DLD1 (cell line): ENCODE data around the gene LYSMD4.

Experiments
- in situ Hi-C: cut with HindIII; loops from 2 replicates; pipeline ENCODE4 v1.10.0; 2017; ENCODE audit warnings: low sequenced_read_pairs

LYSMD4 gene

DNA sequence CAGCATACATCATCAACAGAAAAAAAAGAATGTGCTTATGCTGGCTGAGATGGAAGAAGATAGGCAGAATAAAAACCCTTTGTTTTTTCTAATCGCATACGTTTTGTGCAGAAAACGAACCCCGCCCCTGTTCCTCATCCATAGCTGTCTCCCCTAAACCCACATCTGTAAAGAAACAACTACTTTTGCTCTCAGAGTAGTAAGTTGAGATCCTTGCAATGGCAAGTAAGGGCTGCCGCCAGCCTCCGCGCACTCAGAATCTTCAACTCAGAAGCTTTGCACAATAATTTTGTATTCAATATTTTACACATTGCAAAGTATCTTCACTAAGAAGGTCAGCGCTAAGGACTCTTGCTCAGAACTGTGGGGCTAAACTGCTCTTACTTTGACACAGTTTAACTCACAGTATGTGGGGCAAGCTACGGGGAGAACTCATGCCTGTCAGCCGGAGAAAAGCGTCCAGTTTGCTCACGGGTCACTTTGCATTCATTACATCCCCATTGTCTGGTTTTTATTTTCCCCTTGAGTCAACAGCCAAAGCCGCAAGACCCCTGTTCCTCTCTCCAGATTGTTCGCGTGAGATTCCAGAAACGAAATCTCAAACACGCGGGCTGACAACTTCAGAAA, 1.0 kb downstream of the LYSMD4 start:
- in situ Hi-C loops: no loop called here

DNA sequence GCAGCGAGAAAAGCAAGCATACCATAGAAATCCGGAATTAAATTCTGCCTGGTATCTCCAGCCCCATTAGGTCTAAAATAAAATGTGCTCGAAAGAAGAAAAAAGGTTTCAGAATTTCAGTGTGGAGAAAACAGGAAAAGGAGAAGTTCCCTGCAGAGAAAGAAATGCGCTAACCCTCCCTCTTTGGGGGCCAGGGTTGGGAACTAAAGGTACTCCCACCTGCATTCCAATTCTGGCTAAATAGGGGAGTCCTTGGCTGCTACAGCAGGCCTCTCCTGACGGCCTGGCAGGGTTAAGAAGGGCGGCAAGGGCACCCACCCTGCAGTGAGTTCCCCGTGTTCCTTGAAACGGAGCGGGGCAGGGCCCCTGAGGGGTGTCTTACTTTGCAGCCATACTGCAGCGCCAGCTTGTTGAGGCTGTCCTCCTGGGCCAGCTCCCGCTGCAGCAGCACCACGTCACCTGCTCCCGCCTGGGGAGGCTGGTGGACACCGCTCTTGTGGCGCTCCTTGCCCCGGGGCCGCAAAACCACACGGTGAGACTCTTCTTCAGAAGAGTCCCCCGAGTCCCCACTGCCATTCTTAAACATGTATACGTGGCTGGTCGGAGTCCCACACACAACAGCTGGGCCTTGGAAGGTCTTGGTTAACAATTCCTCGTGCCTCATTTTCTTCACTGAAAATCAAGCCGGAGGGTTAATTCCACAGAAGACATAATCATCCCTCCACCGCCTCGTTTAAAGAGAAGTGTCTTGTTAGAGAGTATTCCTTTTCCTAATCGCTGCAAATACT, 1.7 kb downstream of the LYSMD4 start:
- in situ Hi-C loops: no loop called here

DNA sequence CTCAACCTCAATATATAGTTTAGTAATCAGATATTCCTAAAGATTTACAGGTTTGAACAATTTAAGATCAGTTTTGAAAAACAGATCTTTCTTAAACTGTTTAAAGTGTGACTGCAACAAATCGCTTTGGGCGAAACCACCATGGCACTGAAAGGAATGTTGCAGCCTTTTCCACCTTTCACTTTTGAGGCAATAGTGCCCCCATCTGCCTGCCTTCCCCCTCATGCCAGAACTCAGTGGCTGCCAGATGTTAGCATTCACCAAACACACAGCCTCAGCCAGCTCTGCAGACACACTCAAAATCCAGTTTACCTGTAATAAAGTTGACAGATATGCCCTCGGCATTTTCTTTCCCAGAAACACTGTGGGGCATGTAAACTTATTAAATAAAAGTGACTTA, 3.3 kb downstream of the LYSMD4 start:
- in situ Hi-C loops: no loop called here

DNA sequence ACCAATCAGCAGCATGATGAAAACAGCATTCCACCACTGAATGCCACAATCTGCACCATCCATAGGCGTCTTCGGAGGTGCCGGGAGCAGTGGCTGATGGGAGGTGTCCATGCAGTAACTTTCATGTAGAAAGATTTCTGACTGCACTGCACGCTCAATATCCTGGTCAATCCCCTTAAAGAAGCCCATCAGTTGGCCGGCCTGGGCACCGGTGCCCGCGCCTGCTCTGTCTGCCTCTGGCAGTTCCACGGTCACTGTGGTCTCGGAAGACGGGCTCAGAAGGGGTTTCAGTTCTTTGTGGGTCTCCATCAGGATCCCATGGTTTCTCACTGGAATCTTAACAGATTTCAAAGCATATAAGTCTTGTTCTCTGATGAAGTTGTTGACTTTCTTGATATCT, 3.9 kb downstream of the LYSMD4 start:
- in situ Hi-C loops: no loop called here

DNA sequence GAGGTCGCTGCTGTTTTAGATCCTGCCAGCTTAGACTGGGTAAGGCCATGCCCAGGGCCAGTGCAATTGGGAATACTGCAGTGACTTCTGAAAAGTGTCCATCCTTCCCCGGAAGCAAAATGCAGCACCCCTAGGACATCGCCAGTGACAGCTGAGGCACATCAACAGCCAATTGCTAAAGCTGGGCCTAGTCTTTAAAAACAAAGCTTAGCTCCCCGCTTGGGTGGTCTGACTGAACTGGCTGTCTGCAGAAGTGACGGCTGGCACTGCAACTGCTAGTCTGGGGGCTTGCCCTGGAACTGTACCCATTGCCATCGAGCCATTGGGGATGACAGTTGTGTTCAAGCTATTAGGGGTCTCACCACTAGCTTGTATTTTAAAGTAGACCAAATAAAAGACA, 4.3 kb downstream of the LYSMD4 start:
- in situ Hi-C loops: no loop called here

DNA sequence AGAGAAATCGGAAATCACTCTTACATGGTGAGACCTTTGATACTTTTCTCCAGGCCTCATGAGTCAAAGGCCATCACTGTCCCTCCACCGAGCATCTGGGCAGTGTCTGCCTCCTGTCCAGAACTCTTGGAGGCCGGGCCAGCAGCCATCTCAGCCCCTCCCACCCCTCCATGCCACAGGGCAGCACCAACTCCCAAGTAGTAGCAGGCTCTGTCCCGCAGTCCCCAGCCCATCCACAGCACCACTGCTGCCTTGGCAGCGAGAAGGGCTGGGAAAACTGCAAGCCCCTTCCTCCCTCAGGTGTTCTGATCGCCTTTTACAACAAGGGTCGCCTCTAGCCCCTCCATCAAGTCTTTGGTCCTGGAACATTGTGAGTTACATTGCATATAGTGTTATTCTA, 5.5 kb downstream of the LYSMD4 start:
- in situ Hi-C loops: no loop called here

DNA sequence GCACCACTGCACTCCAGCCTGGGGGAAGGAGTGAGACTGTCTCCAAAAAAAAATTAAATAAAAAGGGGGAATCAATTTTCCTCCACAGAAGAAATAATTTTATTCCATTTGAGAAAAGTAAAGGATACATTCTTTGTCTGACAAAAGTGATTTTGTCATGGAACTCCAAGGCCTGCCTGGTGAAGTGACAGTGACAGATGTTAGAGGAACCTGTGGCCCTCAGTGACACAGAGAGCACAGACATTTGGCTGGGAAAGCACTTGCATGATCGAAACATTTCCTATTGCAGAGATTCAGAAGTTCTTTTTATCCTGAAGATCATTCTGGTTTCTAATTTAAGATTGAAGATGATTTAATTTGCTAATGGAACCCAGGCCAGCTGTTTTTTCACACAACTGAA, 5.9 kb downstream of the LYSMD4 start:
- in situ Hi-C loops: no loop called here

DNA sequence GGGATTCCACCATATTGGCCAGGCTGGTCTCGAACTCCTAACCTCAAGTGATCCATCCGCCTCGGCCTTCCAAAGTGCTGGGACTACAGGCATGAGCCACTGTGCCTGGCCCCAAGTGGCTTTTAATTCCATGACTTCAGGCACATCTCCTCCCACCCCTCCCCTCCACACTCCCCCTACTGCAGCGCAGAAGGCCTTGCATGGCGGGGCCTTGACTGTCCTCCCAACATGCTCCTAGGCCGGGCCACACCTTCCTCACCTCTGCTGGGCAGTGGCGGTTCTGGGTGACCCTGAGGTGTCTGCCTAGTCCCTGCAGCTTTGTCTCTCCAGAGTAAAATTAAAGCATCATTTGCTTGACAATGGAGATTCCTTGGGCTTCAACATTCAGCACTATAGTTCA, 6.9 kb downstream of the LYSMD4 start:
- in situ Hi-C loops: no loop called here

DNA sequence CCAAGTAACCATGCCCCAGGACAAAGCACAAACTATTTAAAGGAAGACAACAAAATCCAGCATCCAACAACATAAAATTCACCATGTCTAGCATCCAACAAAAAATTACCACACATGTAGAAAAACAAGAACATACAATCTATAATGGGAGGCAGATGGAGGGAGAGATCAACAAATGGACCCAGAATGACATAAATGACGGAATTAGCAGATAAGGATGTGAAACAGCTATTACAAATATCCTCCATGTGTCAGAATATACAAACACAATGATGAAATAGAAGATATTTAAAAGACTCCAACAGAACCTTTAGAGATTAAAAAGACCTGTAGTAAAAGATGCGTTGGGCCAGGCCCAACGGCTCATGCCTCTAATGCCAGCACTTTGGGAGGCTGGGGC, 10.8 kb downstream of the LYSMD4 start:
- in situ Hi-C loops: no loop called here

DNA sequence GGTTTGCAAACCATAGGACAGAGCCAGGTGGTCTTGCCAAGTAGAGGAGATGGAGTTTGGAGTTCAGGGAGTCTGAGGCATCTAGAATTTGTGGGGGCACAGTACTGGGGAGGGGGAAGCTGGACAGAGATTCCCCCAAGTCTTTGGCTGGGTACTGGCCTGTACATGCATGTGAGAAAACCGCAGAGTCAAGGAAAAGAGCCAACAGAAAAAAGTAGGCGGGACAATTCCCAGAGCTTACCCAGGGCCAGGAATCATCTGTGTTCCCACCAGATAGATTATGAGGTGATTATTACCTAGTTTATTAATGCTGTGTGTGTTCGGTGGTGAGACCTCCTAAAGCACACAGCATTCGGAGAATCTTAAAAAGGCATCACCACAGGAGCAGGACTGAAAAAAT, 11.3 kb downstream of the LYSMD4 start:
- in situ Hi-C loops: no loop called here

DNA sequence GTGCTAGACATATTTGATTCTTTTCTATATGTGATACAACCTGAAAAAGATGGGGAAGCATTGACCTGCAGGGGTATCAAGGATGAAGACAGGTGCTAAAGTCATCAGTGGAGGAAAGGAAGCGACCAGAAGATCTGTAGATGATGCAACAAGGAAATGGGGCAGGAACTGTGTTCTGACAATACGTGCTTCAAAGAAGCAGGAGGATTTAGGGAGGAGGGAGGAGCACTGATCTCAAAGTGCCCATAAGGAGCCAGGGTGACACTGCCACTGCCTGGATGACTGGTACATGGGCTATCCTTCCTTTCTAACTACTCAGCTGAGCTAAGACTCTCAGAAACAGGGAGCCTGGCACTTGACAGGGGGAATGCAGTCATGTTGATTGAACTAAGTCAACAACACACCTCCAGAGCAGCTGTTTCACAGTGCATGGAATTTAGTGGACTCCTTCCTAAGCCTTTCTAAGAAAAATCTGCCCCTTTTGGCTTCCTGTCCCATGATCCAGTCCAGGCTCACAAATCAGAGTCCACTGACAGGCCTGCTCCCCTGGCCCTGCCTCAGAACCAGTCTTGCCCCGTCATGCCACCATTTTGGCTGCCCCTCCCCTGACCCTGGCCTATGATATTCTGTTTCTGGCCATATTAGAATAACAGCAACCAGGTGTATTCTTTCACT, 12.0 kb downstream of the LYSMD4 start:
- in situ Hi-C loops: no loop called here

DNA sequence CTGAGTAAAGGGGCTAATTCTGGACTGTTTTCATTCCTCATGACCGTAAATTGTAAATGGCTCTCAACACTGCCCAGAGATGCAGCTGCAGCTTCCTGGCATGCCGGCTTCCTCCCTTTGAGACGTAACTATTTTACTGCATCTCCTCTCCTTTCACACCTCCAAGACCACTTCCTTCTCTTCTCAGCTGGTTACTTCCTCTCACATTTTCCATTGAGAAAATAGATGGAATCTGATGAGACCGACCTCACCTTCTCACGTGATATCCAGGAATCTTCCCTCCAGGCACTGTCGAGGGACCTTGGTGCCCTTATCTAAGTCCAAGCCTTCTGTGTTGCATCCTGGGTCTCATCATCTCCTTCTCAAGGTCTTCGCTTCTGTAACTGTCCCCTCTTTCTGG, 12.7 kb downstream of the LYSMD4 start:
- in situ Hi-C loops: no loop called here

DNA sequence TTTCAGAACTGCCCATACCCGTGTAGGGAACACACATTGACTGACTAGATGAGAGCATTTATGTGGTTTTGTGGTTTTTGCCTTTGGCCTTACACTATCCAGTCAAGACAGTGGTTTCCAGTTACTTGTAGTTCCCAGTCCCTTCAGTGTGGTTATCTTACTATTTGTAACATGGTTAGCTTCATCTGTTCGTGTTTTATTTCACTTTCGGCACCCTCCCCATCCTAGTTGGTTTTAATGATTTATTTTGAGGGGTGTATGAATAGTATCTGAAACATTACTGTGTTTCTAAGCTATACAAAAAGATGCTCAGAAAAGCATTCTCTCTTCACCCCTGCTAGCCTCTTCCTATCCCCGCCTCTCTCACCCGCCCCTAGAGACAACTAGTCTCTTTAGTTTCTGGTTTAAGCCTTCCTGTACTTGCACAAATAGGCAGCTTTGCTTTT, 14.1 kb downstream of the LYSMD4 start:
- in situ Hi-C loops: no loop called here

DNA sequence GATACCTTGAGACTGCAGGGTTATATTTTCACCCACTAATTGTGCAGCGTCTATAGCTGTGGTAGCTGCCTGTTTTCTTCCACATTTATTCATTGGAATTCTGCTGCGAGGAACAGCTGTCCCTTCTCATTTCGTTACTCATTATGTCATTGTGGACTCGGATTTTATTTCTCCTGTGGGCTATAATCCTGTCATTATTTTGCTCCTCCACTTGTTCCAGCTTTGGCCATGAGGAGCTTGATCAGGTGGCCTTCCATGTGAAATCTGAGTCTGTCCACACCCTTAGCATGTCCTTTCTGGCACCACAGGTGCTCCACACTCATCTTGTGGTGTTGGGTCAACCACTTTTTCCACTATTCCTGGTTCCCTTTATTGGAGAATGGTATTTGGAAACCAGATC, 14.8 kb downstream of the LYSMD4 start:
- in situ Hi-C loops: no loop called here

DNA sequence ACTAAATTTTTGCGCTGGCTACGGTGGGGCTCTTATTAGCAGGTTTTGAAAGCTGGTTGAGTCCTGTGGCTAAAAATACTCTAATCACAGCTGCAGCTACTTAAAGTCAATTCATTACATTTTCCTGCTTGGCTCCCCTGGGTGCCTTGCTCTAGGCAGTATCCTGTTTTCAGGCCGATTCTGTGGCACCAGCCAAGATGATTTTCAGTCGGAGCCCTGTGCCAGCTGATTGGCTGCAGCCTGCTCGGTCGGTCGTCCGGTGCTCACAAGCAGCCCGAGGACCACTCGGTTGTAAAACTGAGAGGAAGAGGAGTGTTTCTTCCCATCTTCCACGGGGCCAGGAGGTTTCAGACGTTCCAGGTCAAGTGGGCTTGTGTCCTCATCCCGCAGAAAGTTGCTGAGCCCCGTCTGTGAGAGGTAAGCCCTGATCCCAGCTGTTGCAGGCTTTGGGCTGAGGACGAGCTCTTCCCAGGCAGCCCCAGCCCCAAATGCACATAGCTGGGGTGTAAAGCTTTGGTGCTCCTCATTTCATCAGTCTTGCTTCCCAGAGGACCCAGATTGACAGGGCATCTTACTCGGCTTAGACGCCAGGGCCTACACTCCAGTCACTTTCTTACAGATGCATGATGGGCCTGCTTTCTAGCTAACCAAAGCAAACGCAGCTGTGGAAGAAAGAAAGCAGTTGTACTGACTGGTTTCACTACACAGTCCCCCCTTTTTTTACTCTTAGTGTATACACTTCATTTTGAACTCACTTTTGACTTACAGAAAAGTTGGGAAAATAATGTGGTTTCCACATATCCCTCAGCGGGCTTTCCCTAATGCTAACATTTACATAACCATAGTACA, 15.9 kb downstream of the LYSMD4 start:
- in situ Hi-C loops: no loop called here

DNA sequence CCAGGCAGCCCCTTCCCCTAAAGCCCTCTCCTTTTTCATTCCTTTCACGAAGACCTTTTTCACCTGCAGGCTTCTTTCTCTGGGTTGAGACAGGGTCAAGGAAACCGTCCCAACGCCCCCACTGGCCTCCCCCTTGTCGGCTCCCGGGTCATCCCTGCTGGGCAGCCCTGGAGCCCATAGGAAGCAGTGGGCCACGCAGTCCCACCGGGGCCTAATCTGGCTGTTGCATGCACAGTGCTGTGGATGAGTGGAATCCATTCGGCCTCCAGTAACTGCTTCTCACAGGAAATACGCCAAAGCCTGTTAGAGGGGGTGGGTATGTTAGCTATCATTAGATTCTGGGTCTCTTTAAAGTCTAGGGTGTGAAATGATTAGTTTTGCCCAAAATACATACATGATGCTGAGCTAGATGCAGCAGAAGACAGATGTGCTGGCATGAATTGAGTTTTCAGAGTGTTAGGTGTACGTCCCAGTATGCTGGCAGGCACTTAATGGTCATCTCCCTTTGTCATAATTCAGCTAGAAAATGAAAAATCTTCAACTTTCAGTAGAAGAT, 16.6 kb downstream of the LYSMD4 start:
- in situ Hi-C loops: no loop called here

DNA sequence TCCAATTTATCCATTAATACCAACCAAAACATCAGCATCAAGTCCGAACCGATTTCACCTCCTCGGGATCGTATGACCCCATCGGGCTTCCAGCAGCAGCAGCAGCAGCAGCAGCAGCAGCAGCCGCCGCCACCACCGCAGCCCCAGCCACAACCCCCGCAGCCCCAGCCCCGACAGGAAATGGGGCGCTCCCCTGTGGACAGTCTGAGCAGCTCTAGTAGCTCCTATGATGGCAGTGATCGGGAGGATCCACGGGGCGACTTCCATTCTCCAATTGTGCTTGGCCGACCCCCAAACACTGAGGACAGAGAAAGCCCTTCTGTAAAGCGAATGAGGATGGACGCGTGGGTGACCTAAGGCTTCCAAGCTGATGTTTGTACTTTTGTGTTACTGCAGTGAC, 20.8 kb downstream of the LYSMD4 start:
- in situ Hi-C loops: no loop called here

DNA sequence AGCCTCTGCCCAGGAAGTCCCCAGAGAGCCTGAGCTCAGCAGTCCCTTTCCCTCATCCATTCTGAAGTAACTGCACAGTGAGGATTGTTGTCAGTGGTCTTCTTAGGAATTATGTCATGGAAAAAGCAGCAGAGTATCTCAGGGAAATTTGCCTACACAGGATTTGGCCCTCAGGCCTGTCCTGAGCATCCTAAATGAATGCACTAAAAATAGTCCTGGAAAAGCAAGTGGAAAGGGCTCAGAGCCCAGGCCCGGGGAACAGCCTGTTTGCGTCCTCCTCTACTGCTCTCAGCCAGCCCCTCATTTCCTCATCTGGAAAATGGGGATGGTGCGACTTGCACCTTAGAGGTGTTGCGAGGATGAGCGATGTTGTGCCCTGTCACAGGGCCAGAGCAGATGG, 21.6 kb downstream of the LYSMD4 start:
- in situ Hi-C loops: no loop called here

DNA sequence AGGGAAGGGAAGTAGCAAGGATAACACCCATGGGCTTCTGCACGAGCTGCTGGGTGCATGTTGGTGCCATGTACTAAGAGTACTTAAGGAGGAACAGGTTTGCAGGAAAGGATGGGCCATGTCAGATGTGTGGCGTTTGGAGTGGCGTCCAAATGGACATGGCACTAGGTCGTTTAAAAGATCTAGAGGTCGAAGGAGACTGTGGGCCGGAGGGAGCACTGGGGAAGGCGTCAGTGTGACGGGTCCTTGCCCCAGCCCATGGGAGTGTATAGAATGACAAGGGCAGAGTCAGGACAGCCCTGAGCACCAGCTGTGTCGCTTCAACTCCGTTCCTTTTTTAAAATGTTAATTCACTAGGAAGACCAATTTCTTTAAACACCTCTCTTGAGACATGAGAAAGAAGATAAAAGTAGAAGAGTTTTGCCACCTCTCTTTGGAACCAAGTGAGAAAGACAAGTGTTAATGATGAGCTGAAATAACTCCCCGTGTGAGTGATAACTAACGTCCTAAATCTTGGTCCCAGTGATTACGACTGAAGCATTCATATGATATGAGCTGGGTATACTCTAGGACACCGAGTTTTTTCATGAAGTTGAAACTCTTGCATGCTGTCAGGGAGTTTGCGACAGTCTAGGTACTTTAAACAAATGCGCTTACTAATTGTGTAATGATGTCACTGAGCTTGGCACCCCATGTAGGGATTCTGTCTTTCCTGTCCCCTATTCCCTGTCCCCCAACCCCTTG, 23.8 kb downstream of the LYSMD4 start:
- in situ Hi-C loops: no loop called here

DNA sequence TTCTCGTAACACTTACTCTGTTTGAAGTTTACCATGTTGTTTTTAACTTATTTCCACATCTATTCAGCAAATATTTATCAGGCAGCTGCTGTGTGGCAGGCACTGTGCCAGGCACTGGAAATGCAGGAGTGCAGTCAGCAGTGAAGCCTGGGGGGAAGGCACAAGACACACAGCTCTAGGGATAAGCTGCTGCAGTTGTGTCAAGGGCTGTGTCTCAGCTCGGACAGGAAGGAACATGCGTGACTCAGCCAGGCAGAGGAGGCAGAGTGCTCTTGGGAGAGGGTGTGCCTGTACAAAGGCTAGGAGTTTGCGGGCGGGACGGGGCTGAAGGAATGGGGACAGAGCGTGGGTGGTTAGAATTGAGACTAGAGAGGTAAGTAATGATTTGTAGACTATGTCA, 24.7 kb downstream of the LYSMD4 start:
- in situ Hi-C loops: no loop called here
